Measurements from ENCODE around the gene SP8.

DNA sequence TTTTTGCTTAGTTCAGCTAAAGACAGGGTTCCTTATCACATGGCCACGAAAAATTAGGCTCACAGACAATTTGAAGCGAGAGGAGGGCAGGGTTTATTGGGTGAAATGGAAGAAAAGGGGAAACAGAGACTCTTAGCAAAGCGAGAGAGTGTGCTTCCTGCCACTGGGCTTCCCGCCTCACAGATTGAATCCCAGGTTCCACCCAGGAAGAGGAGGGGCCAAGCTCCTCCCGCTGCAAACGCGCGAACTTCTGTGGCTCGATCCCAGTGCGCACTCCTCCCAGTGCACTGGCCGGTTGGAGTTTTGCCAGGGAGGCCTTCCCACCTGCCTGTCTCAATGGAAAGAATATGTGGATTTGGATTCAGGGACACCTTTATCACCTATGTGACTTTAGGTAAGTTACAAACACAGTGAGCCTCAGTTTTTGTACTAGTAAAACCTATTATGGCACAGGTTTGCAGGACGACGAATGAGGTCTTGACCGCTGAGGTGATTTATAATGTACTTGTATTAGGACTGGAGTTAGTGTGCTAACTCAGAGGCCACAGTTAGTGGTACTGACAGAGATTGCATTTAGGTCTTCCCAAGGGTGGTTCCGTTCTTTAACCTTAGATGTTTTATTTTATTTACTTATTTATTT is 48.5 kb upstream of the SP8 start:
- TF ChIP-seq, protein P1, sequence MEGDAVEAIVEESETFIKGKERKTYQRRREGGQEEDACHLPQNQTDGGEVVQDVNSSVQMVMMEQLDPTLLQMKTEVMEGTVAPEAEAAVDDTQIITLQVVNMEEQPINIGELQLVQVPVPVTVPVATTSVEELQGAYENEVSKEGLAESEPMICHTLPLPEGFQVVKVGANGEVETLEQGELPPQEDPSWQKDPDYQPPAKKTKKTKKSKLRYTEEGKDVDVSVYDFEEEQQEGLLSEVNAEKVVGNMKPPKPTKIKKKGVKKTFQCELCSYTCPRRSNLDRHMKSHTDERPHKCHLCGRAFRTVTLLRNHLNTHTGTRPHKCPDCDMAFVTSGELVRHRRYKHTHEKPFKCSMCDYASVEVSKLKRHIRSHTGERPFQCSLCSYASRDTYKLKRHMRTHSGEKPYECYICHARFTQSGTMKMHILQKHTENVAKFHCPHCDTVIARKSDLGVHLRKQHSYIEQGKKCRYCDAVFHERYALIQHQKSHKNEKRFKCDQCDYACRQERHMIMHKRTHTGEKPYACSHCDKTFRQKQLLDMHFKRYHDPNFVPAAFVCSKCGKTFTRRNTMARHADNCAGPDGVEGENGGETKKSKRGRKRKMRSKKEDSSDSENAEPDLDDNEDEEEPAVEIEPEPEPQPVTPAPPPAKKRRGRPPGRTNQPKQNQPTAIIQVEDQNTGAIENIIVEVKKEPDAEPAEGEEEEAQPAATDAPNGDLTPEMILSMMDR (conservative IDR thresholded peaks at IDR 0.05 in 1 of 2, IDR thresholded peaks at IDR 0.05 in 1 of 2; ENCODE audit: extremely low read depth in 1 of 2, insufficient read depth in 1 of 2, low read depth in 1 of 2, low read length in 2 of 2), result no peak
- TF ChIP-seq EZH2 (IDR thresholded peaks at IDR 0.05; ENCODE audit: borderline replicate concordance, low read length), result no peak

Measured in mammary epithelial cell (primary cell).